C4-2B (cell line): ENCODE data around the gene COPS8.

Experiments used
- ZFX ChIP-seq: fragments of 450-650 bp; IDR thresholded peaks from 2 replicates; pipeline ENCODE4 v1.6.1; 2017
- TF ChIP-seq, protein P1 (sequence below): fragments of 450-650 bp; conservative IDR thresholded peaks from 2 replicates; pipeline ENCODE4 v1.5.1; 2017; ENCODE audit warnings: mild to moderate bottlenecking

GRCh38 chr2:237039301-237040031 lies 46.2 kb upstream of the COPS8 start:
- TF ChIP-seq, protein P1, sequence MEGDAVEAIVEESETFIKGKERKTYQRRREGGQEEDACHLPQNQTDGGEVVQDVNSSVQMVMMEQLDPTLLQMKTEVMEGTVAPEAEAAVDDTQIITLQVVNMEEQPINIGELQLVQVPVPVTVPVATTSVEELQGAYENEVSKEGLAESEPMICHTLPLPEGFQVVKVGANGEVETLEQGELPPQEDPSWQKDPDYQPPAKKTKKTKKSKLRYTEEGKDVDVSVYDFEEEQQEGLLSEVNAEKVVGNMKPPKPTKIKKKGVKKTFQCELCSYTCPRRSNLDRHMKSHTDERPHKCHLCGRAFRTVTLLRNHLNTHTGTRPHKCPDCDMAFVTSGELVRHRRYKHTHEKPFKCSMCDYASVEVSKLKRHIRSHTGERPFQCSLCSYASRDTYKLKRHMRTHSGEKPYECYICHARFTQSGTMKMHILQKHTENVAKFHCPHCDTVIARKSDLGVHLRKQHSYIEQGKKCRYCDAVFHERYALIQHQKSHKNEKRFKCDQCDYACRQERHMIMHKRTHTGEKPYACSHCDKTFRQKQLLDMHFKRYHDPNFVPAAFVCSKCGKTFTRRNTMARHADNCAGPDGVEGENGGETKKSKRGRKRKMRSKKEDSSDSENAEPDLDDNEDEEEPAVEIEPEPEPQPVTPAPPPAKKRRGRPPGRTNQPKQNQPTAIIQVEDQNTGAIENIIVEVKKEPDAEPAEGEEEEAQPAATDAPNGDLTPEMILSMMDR = no peak
- TF ChIP-seq ZFX = no peak
